GM21447 (cell line): ENCODE data around the gene CSAD.
"Not testable (repeated sequence)": the region's sequence is repeated elsewhere in the genome, so short reads cannot be mapped to it uniquely, and the experiment has no call there.

Experiments used
- ATAC-seq: cut with Tn5 transposase; IDR thresholded peaks from one replicate; pipeline ENCODE4 v1.9.1; 2021; ENCODE audit not compliant: unreplicated experiment

The CSAD gene

DNA sequence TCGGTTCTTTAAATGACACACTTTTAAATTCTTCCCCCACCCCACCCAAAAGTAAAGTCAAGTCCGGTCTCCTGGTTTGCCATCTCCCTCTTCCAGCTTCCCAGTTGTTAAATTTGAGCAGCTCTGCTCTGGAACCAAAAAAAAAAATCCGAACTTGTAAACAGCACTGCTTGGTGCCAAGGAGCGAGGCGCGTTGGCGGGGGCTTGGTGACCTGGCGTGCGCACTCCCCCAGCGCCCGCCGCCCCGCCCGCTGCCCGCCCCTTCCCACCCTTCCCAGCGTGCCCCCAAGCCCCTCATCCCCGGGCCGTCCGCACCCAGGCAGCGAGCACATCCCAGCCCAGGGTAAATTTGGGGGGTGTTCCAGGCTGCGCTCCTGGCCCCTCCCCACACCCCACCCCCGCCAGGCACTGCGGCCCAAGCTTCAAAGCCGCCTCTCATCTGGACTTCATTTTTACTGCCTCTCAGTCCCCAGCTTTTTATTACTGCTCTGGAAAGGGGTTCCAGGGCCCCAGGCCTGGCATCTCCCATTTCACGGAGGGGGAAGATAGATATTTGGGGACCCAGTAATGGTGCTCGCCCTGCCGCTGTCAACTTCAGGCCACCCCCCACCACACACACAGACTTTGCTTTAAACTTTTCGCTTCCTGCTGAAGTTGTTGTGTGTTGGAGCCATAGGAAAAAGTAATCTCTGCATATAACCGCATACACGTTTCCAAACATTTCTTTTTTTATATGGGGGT lies 38.0 kb upstream of the CSAD start:
- ATAC-seq = no peak

GRCh38 chr12:53217931-53218307 lies 37.2 kb upstream of the CSAD start:
- no peak for ATAC-seq

GRCh38 chr12:53217051-53217930 lies 36.6 kb upstream of the CSAD start:
- no peak for ATAC-seq

DNA sequence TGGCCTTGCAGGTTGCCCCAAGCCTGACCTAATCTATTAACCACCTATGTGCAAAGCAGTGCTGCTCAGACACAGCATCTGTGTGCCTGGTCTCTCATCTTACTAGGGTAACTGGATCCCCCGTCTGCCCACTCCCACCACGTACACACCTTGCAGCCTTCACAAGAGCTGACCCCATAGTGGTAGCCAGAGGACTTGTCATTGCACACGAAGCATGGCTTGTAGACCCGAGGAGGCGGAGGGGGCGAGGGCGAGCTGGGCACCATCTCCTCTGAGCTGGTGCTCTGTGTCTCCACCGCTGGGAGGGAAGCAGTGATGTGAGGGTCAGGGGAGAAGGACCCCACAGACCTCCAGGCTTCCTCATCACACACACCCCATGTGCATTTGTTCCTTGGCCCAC lies 34.8 kb upstream of the CSAD start:
- ATAC-seq = no peak

- ATAC-seq = no peak
Observed at GRCh38 chr12:53214687-53215455, 34.1 kb upstream of the CSAD start.

DNA sequence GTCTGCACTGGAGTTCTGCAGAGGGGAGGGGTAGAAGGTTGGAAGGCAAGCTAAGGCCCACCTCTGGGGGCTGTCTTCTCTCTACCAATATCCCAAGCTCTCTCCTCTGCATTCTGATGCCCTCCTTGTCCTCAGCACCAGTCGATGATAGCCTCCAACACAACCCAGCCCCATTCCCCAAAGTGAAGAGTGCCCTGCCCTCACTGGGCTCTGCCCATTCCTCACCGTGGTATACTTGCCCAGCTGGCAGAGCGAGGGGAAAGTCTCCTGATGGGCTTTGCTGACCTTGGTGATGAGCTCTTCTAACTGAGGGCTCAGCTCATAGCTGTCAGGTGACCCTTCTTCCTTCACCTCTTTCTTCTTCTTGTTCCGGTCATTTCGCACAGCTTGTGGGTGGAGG lies 33.5 kb upstream of the CSAD start:
- ATAC-seq = no peak

- no peak for ATAC-seq
Observed at GRCh38 chr12:53213348-53213747, 32.6 kb upstream of the CSAD start.

DNA sequence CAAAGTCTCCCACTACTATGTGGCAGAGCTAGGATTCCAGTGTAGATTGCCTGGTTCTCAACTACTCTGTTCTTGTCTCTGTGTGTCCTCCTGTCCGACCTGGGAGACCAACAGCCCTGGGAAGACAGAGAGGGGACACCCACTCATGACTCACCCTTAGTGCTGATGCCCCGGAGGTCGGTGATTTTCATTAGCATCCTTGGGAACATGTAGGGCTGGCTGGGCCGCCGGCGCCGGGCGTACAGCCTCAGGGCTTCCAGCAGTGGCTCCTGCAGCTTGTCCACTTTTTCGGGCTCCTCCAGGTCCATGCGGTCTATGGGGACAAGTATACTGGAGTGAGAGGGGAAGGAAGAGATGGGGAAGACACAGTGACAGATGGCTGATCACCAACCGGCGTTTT lies 32.2 kb upstream of the CSAD start:
- no peak for ATAC-seq

DNA sequence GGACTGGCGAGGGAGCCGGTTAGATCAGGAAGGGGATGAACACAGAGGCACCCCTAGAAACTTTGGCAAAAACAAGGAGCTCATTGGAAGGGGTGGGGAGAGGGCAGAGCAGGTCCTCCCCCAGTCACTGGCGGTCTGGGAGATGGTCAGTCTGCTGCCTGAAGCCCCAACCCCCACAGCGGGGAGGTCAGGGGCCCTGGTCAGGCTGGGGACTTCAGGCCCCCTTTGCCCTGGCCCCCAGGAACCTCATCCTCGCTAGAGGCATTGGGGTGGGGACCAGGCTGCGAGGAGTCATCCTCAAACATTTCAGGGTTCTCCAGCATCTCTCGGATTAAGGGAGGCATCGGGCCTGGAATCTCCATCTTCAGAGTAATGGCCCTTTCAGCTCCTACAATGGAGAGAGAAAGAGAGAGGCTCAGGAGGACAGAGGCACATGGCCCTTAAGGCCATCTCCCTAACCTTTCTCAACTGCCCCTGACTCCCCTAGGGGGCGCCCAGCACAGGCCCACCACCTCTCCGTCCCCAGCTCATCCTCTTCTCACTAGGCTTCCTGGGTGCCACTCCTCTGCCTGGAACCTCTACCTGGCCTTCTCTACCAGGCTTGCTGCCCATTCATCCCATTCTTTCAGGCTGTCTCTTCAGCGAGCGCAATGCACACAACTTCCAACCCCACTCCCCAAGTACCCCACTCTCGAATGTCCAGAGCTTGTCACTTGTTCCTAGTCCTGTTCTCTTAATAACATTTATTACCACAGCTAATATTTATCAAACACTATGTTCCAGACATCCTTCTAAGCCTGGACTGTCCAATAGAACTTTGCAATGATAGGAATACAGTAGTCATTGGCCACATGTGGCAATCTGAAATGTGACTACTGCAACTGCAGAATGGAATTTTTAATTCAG lies 31.0 kb upstream of the CSAD start:
- no peak for ATAC-seq

GRCh38 chr12:53210843-53211242 lies 30.1 kb upstream of the CSAD start:
- ATAC-seq = no peak

GRCh38 chr12:53208877-53209463 lies 28.2 kb upstream of the CSAD start:
- ATAC-seq = peak; percentile 45

DNA sequence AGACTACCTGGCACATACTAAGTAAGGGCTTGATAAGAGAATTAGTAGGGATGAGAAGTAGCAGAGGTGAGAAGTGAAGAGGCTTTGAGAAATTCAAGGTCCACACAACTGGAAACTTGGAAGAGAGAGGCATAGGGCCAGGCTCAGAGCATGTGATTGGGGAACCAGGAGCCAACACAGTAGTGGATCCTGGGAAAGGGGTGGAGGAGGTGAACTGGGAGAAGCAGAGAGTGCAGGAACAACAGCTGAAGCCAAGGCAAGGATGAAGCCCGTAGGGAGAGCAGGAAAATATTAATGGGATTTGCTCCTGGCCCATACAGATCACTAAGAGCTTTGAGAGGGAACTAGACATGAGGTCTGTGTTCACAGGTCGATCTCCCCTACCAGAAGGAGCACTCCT lies 27.7 kb upstream of the CSAD start:
- no peak for ATAC-seq

DNA sequence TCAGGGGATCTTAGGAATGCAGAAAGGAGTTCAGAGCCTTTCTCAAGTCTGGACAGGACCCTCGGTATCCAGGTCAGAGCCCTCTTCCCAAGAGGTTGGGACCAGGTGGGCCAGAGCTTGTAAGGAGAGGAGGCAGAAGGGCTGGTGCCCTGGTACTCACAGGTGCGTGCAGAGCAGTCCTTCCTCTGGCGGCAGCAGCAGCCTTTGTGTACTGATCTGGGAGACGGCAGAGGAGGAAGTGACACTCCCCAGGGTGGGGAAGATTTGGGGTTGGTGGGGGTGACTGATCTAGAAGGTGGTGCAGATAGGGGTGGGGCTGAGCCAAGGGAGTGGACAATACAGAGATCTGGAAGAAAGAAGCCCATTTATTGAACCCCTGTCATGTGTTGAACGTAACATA lies 26.3 kb upstream of the CSAD start, which contains the start of gene ITGB7:
TSS of gene ITGB7 (minus strand) at position 210 of the 400 bp plus-strand sequence. CDS start 6,808 bp downstream, outside the sequence.
- ATAC-seq = peak; percentile 57

- ATAC-seq = peak; percentile 65
Observed at GRCh38 chr12:53205747-53206419, 25.2 kb upstream of the CSAD start.

GRCh38 chr12:53204351-53204750 lies 23.6 kb upstream of the CSAD start:
- ATAC-seq = no peak

GRCh38 chr12:53202316-53202715 lies 21.6 kb upstream of the CSAD start:
- not testable (repeated sequence) for ATAC-seq

GRCh38 chr12:53201639-53202038 lies 20.9 kb upstream of the CSAD start:
- no peak for ATAC-seq

DNA sequence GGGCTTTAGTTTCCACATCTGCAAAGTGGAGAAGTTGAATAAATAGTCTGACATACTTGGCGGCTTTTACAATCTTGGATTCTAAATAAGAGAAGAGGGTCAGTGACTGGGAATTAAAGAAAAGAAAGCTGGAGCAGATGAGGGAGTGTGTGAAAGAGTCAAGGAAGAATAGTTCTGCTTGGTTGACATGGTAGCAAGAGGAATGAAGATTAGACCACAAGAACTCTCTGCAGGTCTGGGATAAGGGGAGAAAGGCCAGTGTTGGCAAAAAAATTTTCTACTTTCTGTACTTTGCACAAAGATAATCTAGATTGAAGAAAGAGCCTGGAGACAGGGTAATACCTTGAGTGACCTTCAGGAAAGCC lies 20.4 kb upstream of the CSAD start:
- no peak for ATAC-seq

- ATAC-seq = peak; percentile 57
Observed at GRCh38 chr12:53200458-53201176, 19.9 kb upstream of the CSAD start.
